ENCODE data around the gene HMCN1.

HMCN1 gene

DNA sequence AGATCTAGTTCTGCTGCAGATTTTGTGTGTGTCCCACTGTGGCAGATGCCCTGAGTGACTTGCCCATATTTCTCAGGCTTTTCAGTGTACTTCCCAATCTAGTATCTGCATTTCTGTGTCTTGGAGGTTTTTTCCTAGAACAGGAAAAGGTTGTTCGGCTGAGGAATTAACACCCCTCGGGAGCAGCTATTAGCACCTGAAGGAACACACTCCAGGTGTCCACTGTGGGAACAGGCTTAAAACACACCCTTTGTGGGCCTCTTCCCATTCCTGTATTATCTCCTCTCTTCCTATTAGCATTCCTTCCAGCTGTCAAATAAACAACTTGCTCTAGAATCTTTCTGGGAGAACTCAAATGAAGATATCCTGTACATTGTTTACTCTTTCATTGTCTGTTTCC, 178.3 kb downstream of the HMCN1 start:
- CTCF ChIA-PET = no interaction called here

DNA sequence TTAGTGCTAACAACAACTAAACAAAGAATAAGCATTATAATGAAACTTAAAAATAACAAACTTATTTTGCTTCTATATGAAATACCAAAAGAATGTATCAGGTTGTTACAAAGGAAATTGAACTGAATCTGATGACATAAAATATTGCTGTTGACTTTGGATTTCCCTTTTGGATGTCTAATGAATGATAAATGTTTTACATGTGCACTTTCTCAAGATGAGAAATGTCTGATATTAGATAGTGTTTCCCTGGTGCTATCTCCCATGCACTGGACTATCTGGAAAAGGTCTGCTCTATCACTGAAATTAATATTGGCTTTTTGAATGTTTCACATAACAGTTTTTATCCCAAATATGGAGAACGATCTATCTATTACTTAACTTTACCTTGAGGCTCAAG, 179.9 kb downstream of the HMCN1 start:
- ChIA-PET POLR2A (no interaction called here), CTCF (no interaction called here)
- H3K4me3 ChIP-seq (ENCODE audit: low read depth, low read length) = no peak overlapping the region
- TF ChIP-seq, protein P1, sequence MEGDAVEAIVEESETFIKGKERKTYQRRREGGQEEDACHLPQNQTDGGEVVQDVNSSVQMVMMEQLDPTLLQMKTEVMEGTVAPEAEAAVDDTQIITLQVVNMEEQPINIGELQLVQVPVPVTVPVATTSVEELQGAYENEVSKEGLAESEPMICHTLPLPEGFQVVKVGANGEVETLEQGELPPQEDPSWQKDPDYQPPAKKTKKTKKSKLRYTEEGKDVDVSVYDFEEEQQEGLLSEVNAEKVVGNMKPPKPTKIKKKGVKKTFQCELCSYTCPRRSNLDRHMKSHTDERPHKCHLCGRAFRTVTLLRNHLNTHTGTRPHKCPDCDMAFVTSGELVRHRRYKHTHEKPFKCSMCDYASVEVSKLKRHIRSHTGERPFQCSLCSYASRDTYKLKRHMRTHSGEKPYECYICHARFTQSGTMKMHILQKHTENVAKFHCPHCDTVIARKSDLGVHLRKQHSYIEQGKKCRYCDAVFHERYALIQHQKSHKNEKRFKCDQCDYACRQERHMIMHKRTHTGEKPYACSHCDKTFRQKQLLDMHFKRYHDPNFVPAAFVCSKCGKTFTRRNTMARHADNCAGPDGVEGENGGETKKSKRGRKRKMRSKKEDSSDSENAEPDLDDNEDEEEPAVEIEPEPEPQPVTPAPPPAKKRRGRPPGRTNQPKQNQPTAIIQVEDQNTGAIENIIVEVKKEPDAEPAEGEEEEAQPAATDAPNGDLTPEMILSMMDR (IDR thresholded peaks at IDR 0.05; ENCODE audit: insufficient read depth, low read length, missing control alignments) = no peak
- DNase-seq (ENCODE audit: low read depth, low spot score) = no peak

More for the DNA sequence above, 178.3 kb downstream of the HMCN1 start:
- POLR2A ChIA-PET = no interaction called here
- no peak overlapping the region for H3K4me3 ChIP-seq (ENCODE audit: low read depth, low read length)
- TF ChIP-seq, protein P1 (IDR thresholded peaks at IDR 0.05; ENCODE audit: insufficient read depth, low read length, missing control alignments) = no peak
- no peak for DNase-seq (ENCODE audit: low read depth, low spot score)

DNA sequence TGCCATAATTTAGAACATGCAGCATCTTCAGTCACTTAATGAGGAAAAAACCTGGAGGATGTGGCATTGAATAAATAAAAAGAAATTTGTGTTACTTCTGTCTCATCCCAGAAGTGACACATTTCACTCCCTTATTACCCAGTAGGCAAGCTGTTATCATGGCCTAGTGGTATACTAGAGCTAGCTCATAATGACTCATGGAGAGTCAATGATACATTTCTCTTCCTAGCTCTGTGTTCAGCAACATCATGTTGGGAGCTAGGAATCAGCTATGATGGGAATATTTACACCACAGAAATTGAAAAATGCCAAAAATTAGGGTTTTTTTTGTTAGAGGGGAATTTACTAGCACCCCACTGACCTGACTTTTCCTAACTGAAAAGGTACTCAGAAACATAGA, 182.7 kb downstream of the HMCN1 start:
- TF ChIP-seq, protein P1 (IDR thresholded peaks at IDR 0.05; ENCODE audit: insufficient read depth, low read length, missing control alignments) = no peak
- ChIA-PET CTCF (no interaction called here), POLR2A (no interaction called here)
- DNase-seq (ENCODE audit: low read depth, low spot score) = no peak
- H3K4me3 ChIP-seq (ENCODE audit: low read depth, low read length) = no peak overlapping the region

DNA sequence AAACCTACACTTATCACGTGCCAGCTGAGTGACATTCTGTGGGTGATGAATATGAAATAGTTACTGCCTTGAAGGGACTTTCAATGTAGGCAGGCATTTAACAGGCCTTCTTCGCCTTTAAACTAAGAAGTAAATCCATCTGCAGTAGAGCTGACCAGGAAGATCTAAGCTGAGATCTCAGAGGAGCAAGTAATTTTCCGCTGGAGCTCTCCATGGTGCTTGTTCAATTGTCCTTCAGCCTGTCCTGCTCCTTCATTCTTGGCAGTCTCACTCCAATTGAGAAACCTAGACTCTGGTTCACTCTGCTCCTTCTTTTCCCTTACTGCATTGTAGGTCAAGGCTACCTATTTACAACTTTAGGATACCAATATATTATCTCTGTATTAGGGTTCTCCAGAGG, 183.5 kb downstream of the HMCN1 start:
- CTCF ChIA-PET = no interaction called here
- no peak overlapping the region for H3K4me3 ChIP-seq (ENCODE audit: low read depth, low read length)
- TF ChIP-seq, protein P1 (IDR thresholded peaks at IDR 0.05; ENCODE audit: insufficient read depth, low read length, missing control alignments) = no peak
- no peak for DNase-seq (ENCODE audit: low read depth, low spot score)
- POLR2A ChIA-PET = no interaction called here

DNA sequence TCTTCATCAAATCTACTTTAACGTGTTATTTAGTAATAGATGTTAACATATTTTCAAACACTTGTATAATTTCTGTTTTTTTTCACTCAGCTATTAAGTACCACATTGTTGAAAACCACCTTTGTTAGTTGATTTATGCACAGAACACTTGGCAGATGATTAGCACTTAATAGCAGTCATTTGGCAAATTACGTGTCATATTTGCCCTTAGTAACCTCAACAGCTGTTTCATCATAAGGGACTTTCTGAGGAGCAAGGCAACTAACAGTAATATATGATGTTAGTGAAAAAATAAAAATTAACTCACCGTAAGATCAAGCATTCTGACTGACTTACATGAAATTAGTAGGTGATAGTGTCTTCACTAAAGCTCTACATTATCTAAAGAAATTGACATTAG, 186.4 kb downstream of the HMCN1 start:
- ChIA-PET POLR2A (no interaction called here), CTCF (no interaction called here)
- H3K4me3 ChIP-seq (ENCODE audit: low read depth, low read length) = no peak overlapping the region
- DNase-seq (ENCODE audit: low read depth, low spot score) = no peak
- TF ChIP-seq, protein P1 (IDR thresholded peaks at IDR 0.05; ENCODE audit: insufficient read depth, low read length, missing control alignments) = no peak

DNA sequence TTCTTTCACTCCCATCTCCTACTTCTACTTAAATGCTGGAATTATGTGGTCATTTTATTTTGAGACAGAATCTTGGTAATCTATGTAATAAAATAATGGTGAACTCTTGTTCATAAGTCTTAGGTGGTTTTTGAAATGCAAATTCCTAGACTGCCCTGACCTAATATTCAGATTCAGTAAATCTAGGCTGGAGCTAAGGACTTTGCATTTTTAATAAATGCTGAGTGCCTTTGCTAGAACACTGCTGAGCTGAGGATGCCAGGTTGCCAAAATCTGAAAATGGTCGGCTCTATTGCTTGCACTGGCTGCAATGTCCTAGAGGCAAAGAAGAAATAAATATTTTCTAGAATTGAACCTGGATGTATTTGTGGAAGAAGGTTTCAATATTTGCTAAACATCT, 187.4 kb downstream of the HMCN1 start:
- ChIA-PET CTCF (interaction anchor here (1.4 kb wide), 1 partner anchor 58 kb away, joined by 3 read pairs; no protein-coding TSS in a partner anchor), POLR2A (no interaction called here)
- no peak overlapping the region for H3K4me3 ChIP-seq (ENCODE audit: low read depth, low read length)
- DNase-seq (ENCODE audit: low read depth, low spot score) = no peak
- TF ChIP-seq, protein P1 (IDR thresholded peaks at IDR 0.05; ENCODE audit: insufficient read depth, low read length, missing control alignments) = no peak
